ENCODE results near the gene GAS7.

The GAS7 gene

DNA sequence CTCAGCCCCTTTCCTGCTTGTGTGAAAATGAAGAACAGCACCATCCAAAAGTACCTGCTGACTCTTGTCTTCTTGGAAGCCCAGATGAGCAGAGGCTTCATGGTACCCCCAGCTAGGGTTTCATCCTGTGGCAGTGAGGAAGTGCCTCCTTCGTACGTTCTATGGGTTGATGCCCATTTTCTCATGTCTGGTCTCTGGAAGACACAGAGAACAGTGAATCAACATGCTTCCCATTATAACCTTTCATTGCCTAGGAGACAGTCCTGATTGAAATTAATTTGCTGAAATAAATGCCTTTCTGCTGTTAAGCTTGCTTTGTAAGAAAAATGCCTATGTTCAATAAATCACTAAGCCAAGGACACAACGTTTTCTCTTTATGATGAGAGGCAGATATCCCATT is 329.9 kb downstream of the GAS7 start:
- no peak for DNase-seq

DNA sequence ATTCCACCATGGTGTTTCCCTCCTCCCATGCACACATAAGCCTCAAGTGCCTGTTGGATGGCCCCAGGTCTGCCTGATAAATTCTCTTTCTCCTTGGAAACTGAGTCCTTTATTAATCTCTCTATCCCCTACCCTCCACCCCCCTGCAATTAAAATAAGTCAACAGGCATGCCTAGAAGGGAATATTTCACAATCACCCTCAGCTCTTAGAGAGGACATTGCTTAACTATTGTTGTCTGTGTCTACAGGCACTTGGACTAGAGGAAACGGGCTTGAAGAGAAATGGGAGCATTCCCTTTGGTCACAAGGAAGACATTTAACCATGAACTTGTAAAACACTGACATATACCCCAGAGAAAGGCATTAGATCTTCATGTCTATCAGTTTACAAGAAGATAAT is 332.8 kb downstream of the GAS7 start:
- no peak for DNase-seq

DNA sequence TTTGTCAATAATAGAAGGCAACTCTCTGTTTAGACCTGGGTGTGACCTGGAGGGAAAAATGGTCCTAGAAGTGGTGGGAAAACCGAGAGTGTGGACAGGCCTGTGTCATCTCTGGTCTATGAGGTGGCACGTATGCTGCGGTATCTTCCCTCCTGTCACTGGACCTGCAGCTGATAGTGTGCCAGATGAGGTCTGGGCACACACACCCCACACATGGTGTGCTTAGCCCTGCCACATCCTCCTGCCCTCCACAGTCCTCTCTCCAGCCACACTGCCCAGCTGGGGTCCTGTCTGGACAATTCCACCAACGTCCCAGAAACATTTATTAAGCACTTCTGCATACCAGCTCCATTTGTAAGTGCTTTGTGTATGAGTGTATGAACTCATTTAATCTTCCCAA is 335.5 kb downstream of the GAS7 start:
- no peak for DNase-seq

DNA sequence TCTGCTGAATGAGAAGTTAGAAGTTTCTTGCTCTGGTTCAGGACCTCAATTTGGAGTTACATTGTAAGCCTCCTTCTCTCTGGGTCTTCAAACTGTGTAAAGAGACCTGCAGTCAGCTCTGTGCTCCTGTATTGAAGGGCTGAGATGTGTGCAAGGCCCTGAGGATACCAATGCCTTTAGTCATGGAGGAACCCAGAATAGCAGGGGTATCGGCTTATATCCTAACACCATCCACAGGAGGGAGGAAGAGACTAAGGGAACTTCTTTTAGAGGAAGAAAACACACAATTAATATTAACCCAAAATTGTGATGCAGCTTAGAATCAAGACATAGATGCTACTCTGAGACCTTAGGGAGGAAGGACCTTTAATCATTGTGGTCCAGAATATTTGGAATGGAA is 336.2 kb downstream of the GAS7 start:
- DNase-seq, result no peak

DNA sequence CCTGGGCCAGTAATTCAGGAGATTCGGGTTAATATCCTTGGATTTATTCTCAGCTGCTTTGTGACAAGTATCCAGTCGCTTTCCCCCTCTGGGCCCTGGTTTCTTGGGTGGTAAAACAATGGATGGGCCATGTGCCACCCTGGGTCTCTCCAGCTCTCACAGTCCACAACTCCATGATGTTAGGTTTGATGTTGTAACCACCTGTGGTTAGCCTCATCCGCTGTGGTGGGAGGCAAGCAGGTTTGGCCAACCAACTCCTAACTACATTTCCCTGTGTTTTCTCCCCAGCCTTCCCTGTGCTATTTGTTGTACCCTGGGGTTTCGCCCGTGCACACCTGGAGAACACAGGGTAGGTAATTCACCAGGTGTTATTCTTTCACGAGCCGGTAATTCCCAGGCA is 337.6 kb downstream of the GAS7 start:
- no peak for DNase-seq

Measured in CD4-positive, alpha-beta T cell treated with Interleukin-21 for 1 hour (primary cell).